Activated naive CD4-positive, alpha-beta T cell treated with anti-CD3 and anti-CD28 coated beads, Interleukin-2, amount 10 ng/mL, durations not matched to agents 5 hours and 36 hours (primary cell): ENCODE measurements around the gene EN2. TPM values are rescaled to one million over a fixed set of nuclear protein-coding genes. Genes with fewer than 3 reads are reported as not detected.

ENCODE experiments used
- total RNA-seq, 2 experiments: library from RNA; stranded (reverse); gene quantifications; one replicate each; pipeline ENCODE4 v1.2.3, GENCODE V29; 2021

The EN2 gene
- not detected for total RNA-seq

GRCh38 chr7:155458111-155458877 lies at the start of gene EN2:
Gene EN2, plus strand, starts transcription at chr7:155458129. Its CDS starts 249 bp downstream, at chr7:155458378.

Other genes starting within 250 kb of the EN2 start
- 100 to 1,000 TPM; 133 TPM for gene INSIG1, start 160.3 kb upstream of the EN2 start, total RNA-seq
- gene CNPY1, start 88.4 kb downstream of the EN2 start, total RNA-seq: not detected
- 10 to 100 TPM; 93.3 to 93.5 TPM for gene RBM33, start 186.5 kb downstream of the EN2 start, total RNA-seq